Astrocyte (in vitro differentiated cells and primary cell): Measurements from ENCODE around the gene FSD1. TPM values are rescaled to one million over a fixed set of nuclear protein-coding genes. Genes with fewer than 3 reads are reported as not detected.

ENCODE experiments used
- DNase-seq: peaks from one replicate; pipeline ENCODE4 v3.0.0-alpha.2; 2010; ENCODE audit warnings: low read depth
- FAIRE-seq: peaks from 2 replicates; lab custom pipeline; 2011; peaks lifted over from hg19 to GRCh38; lab: Jason Lieb, UNC
- H2AFZ ChIP-seq: 2 replicates; pipeline ENCODE4 v1.6.0; 2012; ENCODE audit warnings: low read depth, low read length, inconsistent platforms
- H3K27ac ChIP-seq: 2 replicates; pipeline ENCODE4 v1.5.1; 2011; ENCODE audit warnings: low read depth, low read length, inconsistent platforms
- H3K27me3 ChIP-seq: 2 replicates; pipeline ENCODE4 v1.6.0; 2011; ENCODE audit warnings: low read length, inconsistent platforms; ENCODE audit not compliant: insufficient read depth
- H3K36me3 ChIP-seq: 2 replicates; pipeline ENCODE4 v1.5.1; 2011; ENCODE audit warnings: low read length, inconsistent platforms; ENCODE audit not compliant: insufficient read depth
- H3K4me1 ChIP-seq: 2 replicates; pipeline ENCODE4 v1.5.1; 2011; ENCODE audit warnings: low read length, inconsistent platforms; ENCODE audit not compliant: insufficient read depth
- H3K4me2 ChIP-seq: 2 replicates; pipeline ENCODE4 v1.6.0; 2012; ENCODE audit warnings: low read length, inconsistent platforms
- H3K4me3 ChIP-seq: 2 replicates; pipeline ENCODE4 v1.5.1; 2011; ENCODE audit warnings: low read depth, mild to moderate bottlenecking, low read length, inconsistent platforms; ENCODE audit not compliant: insufficient read depth
- H3K79me2 ChIP-seq: 2 replicates; pipeline ENCODE4 v1.6.0; 2012; ENCODE audit warnings: mild to moderate bottlenecking, low read length, inconsistent platforms; ENCODE audit not compliant: insufficient read depth
- H3K9ac ChIP-seq: 2 replicates; pipeline ENCODE4 v1.6.0; 2012; ENCODE audit warnings: mild to moderate bottlenecking, low read length, inconsistent platforms
- H3K9me3 ChIP-seq: 2 replicates; pipeline ENCODE4 v1.5.1; 2012; ENCODE audit warnings: low read depth, mild to moderate bottlenecking, low read length, inconsistent platforms; ENCODE audit not compliant: insufficient read depth
- H4K20me1 ChIP-seq: 2 replicates; pipeline ENCODE4 v1.6.0; 2012; ENCODE audit warnings: low read length, inconsistent platforms; ENCODE audit not compliant: insufficient read depth
- H3K27ac Mint-ChIP-seq: one replicate; pipeline ENCODE4 v1.8.0; 2021; ENCODE audit warnings: mild to moderate bottlenecking, mixed read lengths; ENCODE audit not compliant: unreplicated experiment
- H3K27me3 Mint-ChIP-seq: one replicate; pipeline ENCODE4 v1.8.0; 2021; ENCODE audit warnings: low read depth, mixed read lengths; ENCODE audit not compliant: unreplicated experiment
- H3K36me3 Mint-ChIP-seq: one replicate; pipeline ENCODE4 v1.8.0; 2021; ENCODE audit warnings: low read depth, mixed read lengths; ENCODE audit not compliant: unreplicated experiment
- H3K4me1 Mint-ChIP-seq: one replicate; pipeline ENCODE4 v1.8.0; 2021; ENCODE audit warnings: low read depth, mixed read lengths; ENCODE audit not compliant: unreplicated experiment
- H3K4me3 Mint-ChIP-seq: one replicate; pipeline ENCODE4 v1.8.0; 2021; ENCODE audit warnings: mild to moderate bottlenecking, moderate library complexity, mixed read lengths; ENCODE audit not compliant: unreplicated experiment
- H3K9me3 Mint-ChIP-seq: one replicate; pipeline ENCODE4 v1.8.0; 2021; ENCODE audit warnings: mild to moderate bottlenecking, mixed read lengths; ENCODE audit not compliant: unreplicated experiment
- CTCF ChIP-seq: IDR thresholded peaks from 2 replicates; pipeline ENCODE4 v1.5.1; 2011; ENCODE audit warnings: low read depth, mild to moderate bottlenecking, inconsistent platforms, low read length, moderate library complexity; ENCODE audit not compliant: insufficient read depth
- EZH2 ChIP-seq: IDR thresholded peaks from 2 replicates; pipeline ENCODE4 v1.6.1; 2012; ENCODE audit warnings: mild to moderate bottlenecking, low read length, inconsistent platforms; ENCODE audit not compliant: insufficient read depth
- total RNA-seq: library from RNA; stranded (reverse); gene quantifications from 2 replicates; pipeline ENCODE4 v1.2.1, GENCODE V29; 2021

FSD1 gene
- total RNA-seq, 1 donor from 2014 or later: 15.1 TPM

GRCh38 chr19:4370418-4371041, 66.1 kb downstream of the FSD1 start:
- no peak overlapping the region for H3K27ac ChIP-seq
- no peak for FAIRE-seq
- H4K20me1 ChIP-seq: peaks cover 92% of the 10 kb centered on the region

GRCh38 chr19:4371247-4372164, 67.1 kb downstream of the FSD1 start:
- no peak for FAIRE-seq
- no peak for DNase-seq

More at GRCh38 chr19:4370418-4371041, 66.1 kb downstream of the FSD1 start:
- H3K27me3 Mint-ChIP-seq: no peaks in the 10 kb centered on the region
- peaks cover 46% of the 10 kb centered on the region for H3K4me1 ChIP-seq
- H2AFZ ChIP-seq: no peak overlapping the region
- TF ChIP-seq EZH2 (no peak), CTCF (no peak)
- no peaks in the 10 kb centered on the region for H3K36me3 ChIP-seq
- no peak overlapping the region for H3K4me3 Mint-ChIP-seq
- H3K4me3 ChIP-seq: no peak overlapping the region
- DNase-seq: no peak
- H3K9me3 ChIP-seq: no peaks in the 10 kb centered on the region
- no peaks in the 10 kb centered on the region for H3K27me3 ChIP-seq
- no peak overlapping the region for H3K9ac ChIP-seq
- peaks cover 8% of the 10 kb centered on the region for H3K36me3 Mint-ChIP-seq
- H3K9me3 Mint-ChIP-seq: no peaks in the 10 kb centered on the region
- H3K4me2 ChIP-seq: no peak overlapping the region
- H3K27ac Mint-ChIP-seq: peak overlapping the region; percentile 77
- H3K4me1 Mint-ChIP-seq: peaks cover 24% of the 10 kb centered on the region
- H3K79me2 ChIP-seq: peaks cover 93% of the 10 kb centered on the region

More at GRCh38 chr19:4371247-4372164, 67.1 kb downstream of the FSD1 start:
- Mint-ChIP-seq H3K4me3 (no peak overlapping the region), H3K9me3 (no peaks in the 10 kb centered on the region), H3K4me1 (peaks cover 34% of the 10 kb centered on the region), H3K27ac (no peak overlapping the region), H3K36me3 (peaks cover 12% of the 10 kb centered on the region), H3K27me3 (no peaks in the 10 kb centered on the region)
- Histone ChIP-seq H3K36me3 (no peaks in the 10 kb centered on the region), H3K4me1 (peaks cover 56% of the 10 kb centered on the region), H3K4me3 (no peak overlapping the region), H3K9ac (no peak overlapping the region), H3K27ac (no peak overlapping the region), H3K9me3 (no peaks in the 10 kb centered on the region), H2AFZ (no peak overlapping the region), H3K79me2 (peaks cover 95% of the 10 kb centered on the region), H3K4me2 (no peak overlapping the region), H3K27me3 (no peaks in the 10 kb centered on the region), H4K20me1 (peaks cover 96% of the 10 kb centered on the region)
- TF ChIP-seq CTCF (no peak), EZH2 (no peak)
